Right lobe of liver (tissue), 4 donors: ENCODE data around the gene ZDHHC3.

ENCODE experiments used
- POLR2A ChIP-seq: fragments of 450-650 bp; IDR thresholded peaks from one replicate; pipeline ENCODE4 v1.6.1; 2017; ENCODE audit warnings: antibody characterized with exemption, mild to moderate bottlenecking
- TF ChIP-seq, protein P1 (sequence below), 4 donors: fragments of 200-600 bp in 3 of 4; fragments of 450-650 bp in 1 of 4; IDR thresholded peaks; one replicate each; pipeline versions ENCODE4 v1.5.1 to v1.8.0; 2016 to 2022; ENCODE audit warnings: antibody characterized with exemption in 4 of 4, mild to moderate bottlenecking in 2 of 4
- donor health status: DM: no; HTN: no; CAD: no.
- donor health status: DM: no; HTN: no; CAD: no.
- donor health status: DM: no; HTN: yes; CAD: no.

DNA sequence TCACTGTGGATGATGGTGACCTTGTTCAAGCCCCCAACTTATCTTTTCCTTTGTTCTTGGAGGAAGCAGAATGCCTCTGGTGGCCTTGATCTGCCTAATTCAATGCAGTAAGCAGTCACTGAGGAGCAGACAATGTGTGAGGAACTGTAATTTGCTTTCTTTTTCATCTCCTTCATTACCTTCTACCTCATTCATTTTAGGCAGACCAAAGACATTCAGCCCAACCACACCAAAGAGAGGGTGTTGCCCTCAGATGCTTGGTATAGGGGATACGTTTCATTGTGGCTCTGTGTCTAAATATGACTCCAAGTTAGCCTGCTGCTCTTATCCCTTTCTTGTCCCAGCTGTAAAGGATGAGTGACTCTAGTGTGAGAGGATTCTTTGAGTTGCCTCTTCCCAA lies 15.4 kb upstream of the ZDHHC3 start:
- no peak for TF ChIP-seq POLR2A
- TF ChIP-seq, protein P1, sequence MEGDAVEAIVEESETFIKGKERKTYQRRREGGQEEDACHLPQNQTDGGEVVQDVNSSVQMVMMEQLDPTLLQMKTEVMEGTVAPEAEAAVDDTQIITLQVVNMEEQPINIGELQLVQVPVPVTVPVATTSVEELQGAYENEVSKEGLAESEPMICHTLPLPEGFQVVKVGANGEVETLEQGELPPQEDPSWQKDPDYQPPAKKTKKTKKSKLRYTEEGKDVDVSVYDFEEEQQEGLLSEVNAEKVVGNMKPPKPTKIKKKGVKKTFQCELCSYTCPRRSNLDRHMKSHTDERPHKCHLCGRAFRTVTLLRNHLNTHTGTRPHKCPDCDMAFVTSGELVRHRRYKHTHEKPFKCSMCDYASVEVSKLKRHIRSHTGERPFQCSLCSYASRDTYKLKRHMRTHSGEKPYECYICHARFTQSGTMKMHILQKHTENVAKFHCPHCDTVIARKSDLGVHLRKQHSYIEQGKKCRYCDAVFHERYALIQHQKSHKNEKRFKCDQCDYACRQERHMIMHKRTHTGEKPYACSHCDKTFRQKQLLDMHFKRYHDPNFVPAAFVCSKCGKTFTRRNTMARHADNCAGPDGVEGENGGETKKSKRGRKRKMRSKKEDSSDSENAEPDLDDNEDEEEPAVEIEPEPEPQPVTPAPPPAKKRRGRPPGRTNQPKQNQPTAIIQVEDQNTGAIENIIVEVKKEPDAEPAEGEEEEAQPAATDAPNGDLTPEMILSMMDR (IDR thresholded peaks at IDR 0.05): no peak
